ENCODE results near the gene AIG1.

DNA sequence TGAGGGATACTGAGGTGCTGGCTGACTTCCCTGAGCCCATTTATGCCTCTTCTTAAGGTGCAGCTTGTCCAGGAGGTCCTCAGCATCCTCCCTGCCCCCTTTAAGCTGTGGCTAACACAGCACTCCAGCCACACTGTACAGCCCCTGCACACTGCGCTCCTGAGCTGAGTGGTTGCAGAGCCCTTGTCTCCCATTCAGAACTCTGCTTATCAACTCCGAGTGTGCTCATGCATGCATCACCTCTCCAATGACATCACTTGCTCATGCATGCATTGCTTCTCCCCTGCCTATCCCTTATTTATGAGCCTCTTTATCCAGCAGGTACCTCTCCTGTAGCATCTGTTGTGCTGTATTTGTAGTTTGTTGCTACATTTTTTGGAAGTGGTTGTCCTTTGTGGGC is 124.6 kb downstream of the AIG1 start:
- TF ChIP-seq, protein P1, sequence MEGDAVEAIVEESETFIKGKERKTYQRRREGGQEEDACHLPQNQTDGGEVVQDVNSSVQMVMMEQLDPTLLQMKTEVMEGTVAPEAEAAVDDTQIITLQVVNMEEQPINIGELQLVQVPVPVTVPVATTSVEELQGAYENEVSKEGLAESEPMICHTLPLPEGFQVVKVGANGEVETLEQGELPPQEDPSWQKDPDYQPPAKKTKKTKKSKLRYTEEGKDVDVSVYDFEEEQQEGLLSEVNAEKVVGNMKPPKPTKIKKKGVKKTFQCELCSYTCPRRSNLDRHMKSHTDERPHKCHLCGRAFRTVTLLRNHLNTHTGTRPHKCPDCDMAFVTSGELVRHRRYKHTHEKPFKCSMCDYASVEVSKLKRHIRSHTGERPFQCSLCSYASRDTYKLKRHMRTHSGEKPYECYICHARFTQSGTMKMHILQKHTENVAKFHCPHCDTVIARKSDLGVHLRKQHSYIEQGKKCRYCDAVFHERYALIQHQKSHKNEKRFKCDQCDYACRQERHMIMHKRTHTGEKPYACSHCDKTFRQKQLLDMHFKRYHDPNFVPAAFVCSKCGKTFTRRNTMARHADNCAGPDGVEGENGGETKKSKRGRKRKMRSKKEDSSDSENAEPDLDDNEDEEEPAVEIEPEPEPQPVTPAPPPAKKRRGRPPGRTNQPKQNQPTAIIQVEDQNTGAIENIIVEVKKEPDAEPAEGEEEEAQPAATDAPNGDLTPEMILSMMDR (IDR thresholded peaks at IDR 0.05; ENCODE audit: borderline replicate concordance, extremely low read depth, low read length, poor library complexity, severe bottlenecking): no peak
- no peak for TF ChIP-seq EZH2 (IDR thresholded peaks at IDR 0.05; ENCODE audit: borderline replicate concordance, low read depth, low read length, severe bottlenecking)
